Stimulated activated CD8-positive, alpha-beta memory T cell treated with anti-CD3 and anti-CD28 coated beads, Interleukin-15, amount 100 ng/mL, for 24 hours (primary cell): ENCODE data around the gene SPACA7.

Experiments
- DNase-seq: peaks from one replicate; pipeline ENCODE4 v3.0.0-alpha.2; 2020; ENCODE audit warnings: low read depth

The SPACA7 gene

GRCh38 chr13:112448621-112449544 is 72.7 kb downstream of the SPACA7 start:
- DNase-seq: no peak

GRCh38 chr13:112449545-112449930 is 73.4 kb downstream of the SPACA7 start:
- no peak for DNase-seq

GRCh38 chr13:112450118-112450903 is 74.2 kb downstream of the SPACA7 start:
- no peak for DNase-seq

GRCh38 chr13:112450904-112451240 is 74.7 kb downstream of the SPACA7 start:
- DNase-seq: no peak

- no peak for DNase-seq
These were observed 75.6 kb downstream of the SPACA7 start for GRCh38 chr13:112451512-112452379.

- no peak for DNase-seq
These were observed 76.4 kb downstream of the SPACA7 start for GRCh38 chr13:112452380-112453206.

GRCh38 chr13:112453207-112453829 is 77.2 kb downstream of the SPACA7 start:
- DNase-seq: no peak

GRCh38 chr13:112453874-112454647 is 77.9 kb downstream of the SPACA7 start:
- DNase-seq: no peak

- DNase-seq: no peak
These were observed 78.6 kb downstream of the SPACA7 start for GRCh38 chr13:112454648-112455334.

GRCh38 chr13:112455476-112456059 is 79.4 kb downstream of the SPACA7 start:
- no peak for DNase-seq

GRCh38 chr13:112456138-112457056 is 80.2 kb downstream of the SPACA7 start:
- no peak for DNase-seq

GRCh38 chr13:112457081-112457480 is 80.9 kb downstream of the SPACA7 start:
- no peak for DNase-seq

- no peak for DNase-seq
These were observed 81.3 kb downstream of the SPACA7 start for GRCh38 chr13:112457485-112457884.

GRCh38 chr13:112462408-112462807 is 86.3 kb downstream of the SPACA7 start:
- DNase-seq: no peak

- no peak for DNase-seq
These were observed 88.6 kb downstream of the SPACA7 start for GRCh38 chr13:112464720-112465119.

- DNase-seq: no peak
These were observed 89.3 kb downstream of the SPACA7 start for GRCh38 chr13:112465251-112466131.
